Colonic mucosa (tissue), 4 donors: ENCODE measurements around the gene MYO10. TPM values are rescaled to one million over a fixed set of nuclear protein-coding genes. Genes with fewer than 3 reads are reported as not detected.

ENCODE experiments used
- DNase-seq: peaks from one replicate; pipeline ENCODE4 v3.0.0-alpha.2; 2020
- H3K27ac ChIP-seq: fragments of 200-600 bp; one replicate; pipeline ENCODE4 v1.8.0; 2021
- H3K27me3 ChIP-seq: fragments of 200-600 bp; one replicate; pipeline ENCODE4 v1.8.0; 2021
- H3K36me3 ChIP-seq: fragments of 200-600 bp; one replicate; pipeline ENCODE4 v1.8.0; 2021
- H3K4me1 ChIP-seq: fragments of 200-600 bp; one replicate; pipeline ENCODE4 v1.8.0; 2021; ENCODE audit warnings: mild to moderate bottlenecking
- H3K4me3 ChIP-seq: fragments of 200-600 bp; one replicate; pipeline ENCODE4 v1.8.0; 2021
- H3K9ac ChIP-seq, 2 donors: one replicate each; pipeline ENCODE4 v1.7.0; 2013; ENCODE audit warnings: control low read depth in 2 of 2, low read depth in 2 of 2, low read length in 2 of 2
- H3K9me3 ChIP-seq: fragments of 200-600 bp; one replicate; pipeline ENCODE4 v1.8.0; 2021
- intact Hi-C: fragments of 100-400 bp; cut with DNase I; formaldehyde crosslinking; loops from one replicate; pipeline ENCODE4 v1.14.1; 2022
- total RNA-seq, 2 donors: library from RNA; stranded (reverse); fragmentation: NEBNext Ultra II Directional in 1 of 2; extraction: Animal tissue kit (Norgen Biotek cat#: 25700) in 1 of 2; gene quantifications; one replicate each; pipeline ENCODE4 v1.2.1, GENCODE V29; 2021
- TF ChIP-seq, protein P1 (sequence below): fragments of 200-600 bp; IDR thresholded peaks from one replicate; pipeline ENCODE4 v1.8.0; 2022; ENCODE audit warnings: antibody characterized with exemption, mild to moderate bottlenecking
- donor health status: healthy.
- donor health status: DM: no; HTN: no; CAD: no.
- donor health status: DM: no; HTN: no; CAD: no.

The MYO10 gene
- total RNA-seq, 2 donors from 2014 or later, result 57.9 to 61.9 TPM

DNA sequence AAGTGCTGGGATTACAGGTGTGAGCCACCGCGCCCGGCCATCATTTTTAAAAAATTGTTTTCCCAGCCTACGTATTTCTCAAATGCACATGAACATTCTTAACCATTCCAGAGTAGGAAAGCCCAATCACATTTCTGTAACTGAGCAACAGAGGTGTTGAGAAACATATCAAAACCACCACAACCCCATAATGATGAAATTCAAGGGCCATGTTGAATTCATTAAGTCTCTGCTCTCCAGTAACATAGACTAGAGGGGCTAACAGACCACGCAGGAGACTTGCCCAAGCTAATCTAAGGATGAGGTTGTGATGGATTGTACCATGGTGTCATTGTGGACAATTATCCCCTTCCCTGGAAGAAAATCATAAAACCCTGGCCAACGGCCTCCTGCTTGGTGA is 52.9 kb downstream of the MYO10 start:
- TF ChIP-seq, protein P1, sequence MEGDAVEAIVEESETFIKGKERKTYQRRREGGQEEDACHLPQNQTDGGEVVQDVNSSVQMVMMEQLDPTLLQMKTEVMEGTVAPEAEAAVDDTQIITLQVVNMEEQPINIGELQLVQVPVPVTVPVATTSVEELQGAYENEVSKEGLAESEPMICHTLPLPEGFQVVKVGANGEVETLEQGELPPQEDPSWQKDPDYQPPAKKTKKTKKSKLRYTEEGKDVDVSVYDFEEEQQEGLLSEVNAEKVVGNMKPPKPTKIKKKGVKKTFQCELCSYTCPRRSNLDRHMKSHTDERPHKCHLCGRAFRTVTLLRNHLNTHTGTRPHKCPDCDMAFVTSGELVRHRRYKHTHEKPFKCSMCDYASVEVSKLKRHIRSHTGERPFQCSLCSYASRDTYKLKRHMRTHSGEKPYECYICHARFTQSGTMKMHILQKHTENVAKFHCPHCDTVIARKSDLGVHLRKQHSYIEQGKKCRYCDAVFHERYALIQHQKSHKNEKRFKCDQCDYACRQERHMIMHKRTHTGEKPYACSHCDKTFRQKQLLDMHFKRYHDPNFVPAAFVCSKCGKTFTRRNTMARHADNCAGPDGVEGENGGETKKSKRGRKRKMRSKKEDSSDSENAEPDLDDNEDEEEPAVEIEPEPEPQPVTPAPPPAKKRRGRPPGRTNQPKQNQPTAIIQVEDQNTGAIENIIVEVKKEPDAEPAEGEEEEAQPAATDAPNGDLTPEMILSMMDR, result no peak
- Histone ChIP-seq H3K4me1 (peaks cover 8% of the 10 kb centered on the region), H3K9me3 (no peaks in the 10 kb centered on the region), H3K4me3 (no peak overlapping the region), H3K9ac (no peak overlapping the region), H3K27ac (no peak overlapping the region), H3K36me3 (no peaks in the 10 kb centered on the region), H3K27me3 (no peaks in the 10 kb centered on the region)
- intact Hi-C loops, result no loop called here
- DNase-seq, result no peak

DNA sequence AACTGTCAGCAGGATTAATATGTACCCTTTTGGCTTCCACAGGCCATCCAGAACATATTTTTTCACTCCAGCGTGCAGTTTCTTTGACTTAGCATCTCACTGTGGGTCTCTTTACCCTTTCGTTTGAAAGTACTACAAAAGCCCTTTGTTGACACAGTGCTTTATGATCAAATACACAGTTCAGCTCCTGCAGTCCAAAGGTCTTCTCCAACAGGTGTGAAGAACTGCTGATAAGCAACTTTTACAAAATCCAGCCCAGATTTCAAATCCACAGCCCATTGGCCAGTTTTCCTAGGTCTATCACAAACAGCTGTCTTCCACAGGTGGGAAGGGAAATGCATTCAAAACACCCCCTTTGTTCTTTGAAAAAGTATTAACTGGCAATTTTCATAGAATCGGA is 54.8 kb downstream of the MYO10 start:
- H3K27me3 ChIP-seq, result no peaks in the 10 kb centered on the region
- H3K9me3 ChIP-seq, result no peaks in the 10 kb centered on the region
- no peak overlapping the region for H3K4me3 ChIP-seq
- peak overlapping the region in 1 of 2 donors; percentile 7 for H3K9ac ChIP-seq
- peaks cover 8% of the 10 kb centered on the region for H3K4me1 ChIP-seq
- peak; percentile 79 for DNase-seq
- intact Hi-C loops, result no loop called here
- no peaks in the 10 kb centered on the region for H3K36me3 ChIP-seq
- TF ChIP-seq, protein P1, result no peak
- peak overlapping the region; percentile 46 for H3K27ac ChIP-seq

DNA sequence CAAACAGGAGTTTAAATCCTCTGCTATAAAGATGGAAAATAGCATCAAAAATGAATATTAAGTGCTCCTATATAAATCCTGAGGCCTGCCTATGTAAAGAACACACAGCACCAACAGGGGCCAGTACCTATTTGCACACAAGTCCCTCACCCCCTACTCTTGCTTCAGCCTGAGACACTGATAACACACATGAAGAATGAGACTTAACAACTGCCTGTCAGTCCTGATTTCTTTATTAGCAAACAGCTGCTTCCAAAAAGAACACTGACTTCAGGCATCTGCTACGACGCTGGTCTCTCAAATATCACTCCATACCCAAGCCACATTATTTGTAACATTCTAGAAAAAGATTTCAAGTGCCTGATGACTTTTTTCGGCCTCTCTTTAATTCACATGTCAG is 55.5 kb downstream of the MYO10 start:
- intact Hi-C loops, result no loop called here
- H3K27ac ChIP-seq, result peak overlapping the region; percentile 46

DNA sequence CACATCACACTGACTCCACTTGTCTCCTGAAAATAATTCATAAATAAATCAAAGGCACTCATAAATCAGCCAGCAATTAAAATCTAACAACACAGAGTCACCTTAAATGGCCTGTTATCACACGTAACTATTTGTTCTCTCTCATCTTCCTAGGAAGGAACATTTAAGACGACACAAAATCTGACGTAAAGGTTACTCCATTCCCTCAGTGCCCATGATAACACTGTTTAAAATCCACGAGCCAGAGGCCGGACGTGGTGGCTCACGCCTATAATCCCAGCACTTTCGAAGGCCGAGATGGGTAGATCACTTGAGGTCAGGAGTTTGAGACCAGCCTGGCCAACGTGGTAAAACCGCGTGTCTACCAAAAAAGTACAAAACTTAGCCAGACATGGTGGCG is 56.4 kb downstream of the MYO10 start:
- no peak for DNase-seq
- TF ChIP-seq, protein P1, result no peak
- Histone ChIP-seq H3K9ac (no peak overlapping the region), H3K36me3 (no peaks in the 10 kb centered on the region), H3K27me3 (no peaks in the 10 kb centered on the region), H3K27ac (peak overlapping the region; percentile 19), H3K9me3 (no peaks in the 10 kb centered on the region), H3K4me3 (no peak overlapping the region), H3K4me1 (peaks cover 8% of the 10 kb centered on the region)
- intact Hi-C loops, result no loop called here

More for the DNA sequence above, 55.5 kb downstream of the MYO10 start:
- Histone ChIP-seq H3K4me3 (no peak overlapping the region), H3K36me3 (no peaks in the 10 kb centered on the region), H3K4me1 (peaks cover 8% of the 10 kb centered on the region), H3K9me3 (no peaks in the 10 kb centered on the region), H3K27me3 (no peaks in the 10 kb centered on the region), H3K9ac (peak overlapping the region in 1 of 2 donors; percentile 7)
- no peak for DNase-seq
- TF ChIP-seq, protein P1, result no peak

DNA sequence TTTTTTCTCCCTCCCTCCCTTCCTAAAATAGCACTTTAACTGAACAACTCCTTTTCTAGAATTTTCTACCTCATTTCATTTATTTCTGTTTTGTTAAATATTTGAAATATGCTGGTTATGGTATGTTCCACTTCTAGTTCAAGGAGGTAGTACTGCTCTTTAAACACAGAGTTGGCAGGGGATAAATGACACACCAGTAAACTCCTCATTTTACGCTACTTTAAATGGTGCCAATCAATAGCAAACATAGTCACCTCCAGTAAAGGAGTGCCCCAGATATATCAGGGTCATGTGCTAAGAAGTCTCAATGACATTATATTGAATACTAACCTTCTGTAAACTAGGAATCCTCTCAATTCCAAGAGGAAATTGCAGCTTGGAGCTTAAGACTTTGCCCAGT is 56.9 kb downstream of the MYO10 start:
- H3K4me1 ChIP-seq, result peaks cover 6% of the 10 kb centered on the region

More for the DNA sequence above, 56.9 kb downstream of the MYO10 start:
- Histone ChIP-seq H3K27ac (peak overlapping the region; percentile 19), H3K9me3 (no peaks in the 10 kb centered on the region), H3K9ac (no peak overlapping the region), H3K27me3 (no peaks in the 10 kb centered on the region), H3K36me3 (no peaks in the 10 kb centered on the region), H3K4me3 (no peak overlapping the region)
- no peak for DNase-seq
- TF ChIP-seq, protein P1, result no peak
- intact Hi-C loops, result no loop called here
